Measurements from ENCODE around the gene BCL2L1.

The BCL2L1 gene

GRCh38 chr20:31708736-31709534 lies 13.7 kb downstream of the BCL2L1 start:
- DNase-seq (ENCODE audit: low read depth in 2 of 2): no peak

- no peak for DNase-seq (ENCODE audit: low read depth in 2 of 2)
Observed at GRCh38 chr20:31707994-31708735, 14.5 kb downstream of the BCL2L1 start.

- no peak for DNase-seq (ENCODE audit: low read depth in 2 of 2)
Observed at GRCh38 chr20:31707258-31707615, 15.4 kb downstream of the BCL2L1 start.

GRCh38 chr20:31706607-31707257 lies 15.9 kb downstream of the BCL2L1 start:
- DNase-seq (ENCODE audit: low read depth in 2 of 2): no peak

GRCh38 chr20:31705598-31706597 lies 16.8 kb downstream of the BCL2L1 start:
- no peak for DNase-seq (ENCODE audit: low read depth in 2 of 2)

GRCh38 chr20:31705191-31705590 lies 17.5 kb downstream of the BCL2L1 start:
- no peak for DNase-seq (ENCODE audit: low read depth in 2 of 2)

- no peak for DNase-seq (ENCODE audit: low read depth in 2 of 2)
Observed at GRCh38 chr20:31704225-31705119, 18.2 kb downstream of the BCL2L1 start.

GRCh38 chr20:31701591-31701990 lies 21.1 kb downstream of the BCL2L1 start:
- DNase-seq (ENCODE audit: low read depth in 2 of 2): no peak

- no peak for DNase-seq (ENCODE audit: low read depth in 2 of 2)
Observed at GRCh38 chr20:31700747-31701146, 21.9 kb downstream of the BCL2L1 start.

- DNase-seq (ENCODE audit: low read depth in 2 of 2): no peak
Observed at GRCh38 chr20:31699801-31700728, 22.6 kb downstream of the BCL2L1 start.

GRCh38 chr20:31698803-31699718 lies 23.6 kb downstream of the BCL2L1 start:
- DNase-seq (ENCODE audit: low read depth in 2 of 2): no peak

- DNase-seq (ENCODE audit: low read depth in 2 of 2): no peak
Observed at GRCh38 chr20:31698243-31698802, 24.3 kb downstream of the BCL2L1 start.

GRCh38 chr20:31695849-31696804 lies 26.5 kb downstream of the BCL2L1 start:
- no peak for DNase-seq (ENCODE audit: low read depth in 2 of 2)

- DNase-seq (ENCODE audit: low read depth in 2 of 2): no peak
Observed at GRCh38 chr20:31694842-31695593, 27.6 kb downstream of the BCL2L1 start.

- DNase-seq (ENCODE audit: low read depth in 2 of 2): no peak
Observed at GRCh38 chr20:31693987-31694661, 28.5 kb downstream of the BCL2L1 start.
